Hypothalamus (tissue), 51 donors: Measurements from ENCODE around the gene EPHA6.
"Not testable (repeated sequence)": the region's sequence is repeated elsewhere in the genome, so short reads cannot be mapped to it uniquely, and the experiment has no call there.

Source experiments
- DNase-seq, 51 donors: peaks; one replicate each; lab custom pipeline; 2025; lab: John Stamatoyannopoulos, UW

EPHA6 gene

DNA sequence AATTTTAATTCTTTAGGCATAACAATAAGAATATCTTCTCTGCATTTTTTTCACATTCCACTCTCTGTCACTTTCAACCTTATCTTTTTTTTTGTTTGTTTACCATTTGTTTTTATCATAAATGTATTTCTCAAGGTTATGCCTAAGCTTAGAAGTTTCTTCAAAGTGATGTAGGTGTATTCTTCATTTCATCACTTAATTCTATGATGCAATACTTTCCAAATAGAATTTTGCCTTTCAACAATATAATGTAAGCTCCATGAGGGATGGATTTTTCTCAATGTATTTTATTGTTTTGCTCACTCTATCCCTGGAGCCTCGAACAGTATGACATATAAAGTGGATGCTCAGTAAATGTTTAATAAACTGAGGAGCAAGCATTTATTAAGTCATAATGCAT, 444.9 kb downstream of the EPHA6 start:
- DNase-seq = no peak

GRCh38 chr3:97264180-97264579, 449.8 kb downstream of the EPHA6 start:
- DNase-seq = no peak

- DNase-seq = no peak
These were observed 451.0 kb downstream of the EPHA6 start for GRCh38 chr3:97265237-97266005.

GRCh38 chr3:97269202-97269601, 454.8 kb downstream of the EPHA6 start:
- DNase-seq = no peak

DNA sequence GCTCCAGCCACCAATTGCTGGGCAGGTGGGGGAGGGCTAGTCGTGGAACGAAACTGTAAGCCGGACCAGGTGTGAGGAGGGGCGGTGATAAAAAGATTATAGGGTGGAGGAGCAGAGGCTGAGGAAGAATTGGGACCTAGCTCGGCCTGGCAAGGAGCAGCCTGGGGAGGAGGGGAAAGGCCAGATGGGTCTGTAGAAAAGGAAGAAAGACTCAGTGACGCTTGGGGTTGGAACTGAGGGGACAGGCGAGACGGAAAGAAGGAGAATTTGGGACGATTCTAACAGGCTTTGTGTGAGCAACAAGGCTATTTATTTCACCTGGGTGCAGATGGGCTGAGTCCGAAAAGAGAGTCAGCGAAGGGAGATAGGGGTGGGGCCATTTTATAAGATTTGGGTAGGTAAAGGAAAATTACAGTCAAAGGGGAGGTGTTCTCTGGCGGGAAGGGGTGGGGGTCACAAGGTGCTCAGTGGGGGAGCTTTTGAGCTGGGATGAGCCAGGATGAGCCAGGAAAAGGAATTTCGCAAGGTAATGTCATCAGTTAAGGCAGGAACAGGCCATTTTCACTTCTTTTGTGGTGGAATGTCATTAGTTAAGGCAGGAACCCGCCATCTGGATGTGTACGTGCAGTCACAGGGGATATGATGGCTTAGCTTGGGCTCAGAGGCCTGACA, 462.6 kb downstream of the EPHA6 start:
- DNase-seq = not testable (repeated sequence)

- no peak for DNase-seq
These were observed 463.3 kb downstream of the EPHA6 start for GRCh38 chr3:97277708-97278107.

GRCh38 chr3:97278506-97278905, 464.1 kb downstream of the EPHA6 start:
- no peak for DNase-seq

DNA sequence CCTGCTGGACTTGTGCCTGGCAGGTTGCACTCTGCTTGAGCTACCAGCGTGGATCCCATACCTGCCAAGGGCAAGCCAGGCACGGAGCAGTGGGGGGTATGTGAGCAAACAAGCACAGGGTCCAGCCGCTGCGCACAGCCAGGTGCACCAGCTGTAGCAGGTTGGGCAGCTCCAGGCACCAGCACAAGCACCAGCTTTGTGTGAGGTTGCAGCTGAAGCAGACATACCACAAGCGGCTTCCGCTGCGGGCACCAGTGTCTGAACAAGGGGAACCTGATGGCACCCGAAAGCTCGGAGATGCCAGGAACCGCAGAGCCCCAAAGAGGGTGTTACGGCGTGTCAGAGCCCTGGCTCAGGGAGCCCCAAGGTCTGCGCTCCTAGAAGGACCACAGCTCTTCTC, 477.5 kb downstream of the EPHA6 start:
- DNase-seq = no peak

- DNase-seq = no peak
These were observed 479.3 kb downstream of the EPHA6 start for GRCh38 chr3:97293596-97294131.

GRCh38 chr3:97297032-97297431, 482.6 kb downstream of the EPHA6 start:
- no peak for DNase-seq

GRCh38 chr3:97301114-97301513, 486.7 kb downstream of the EPHA6 start:
- no peak for DNase-seq

GRCh38 chr3:97306226-97306625, 491.8 kb downstream of the EPHA6 start:
- DNase-seq = no peak

- no peak for DNase-seq
These were observed 524.0 kb downstream of the EPHA6 start for GRCh38 chr3:97338375-97338774.

- no peak for DNase-seq
These were observed 526.5 kb downstream of the EPHA6 start for GRCh38 chr3:97340940-97341339.

DNA sequence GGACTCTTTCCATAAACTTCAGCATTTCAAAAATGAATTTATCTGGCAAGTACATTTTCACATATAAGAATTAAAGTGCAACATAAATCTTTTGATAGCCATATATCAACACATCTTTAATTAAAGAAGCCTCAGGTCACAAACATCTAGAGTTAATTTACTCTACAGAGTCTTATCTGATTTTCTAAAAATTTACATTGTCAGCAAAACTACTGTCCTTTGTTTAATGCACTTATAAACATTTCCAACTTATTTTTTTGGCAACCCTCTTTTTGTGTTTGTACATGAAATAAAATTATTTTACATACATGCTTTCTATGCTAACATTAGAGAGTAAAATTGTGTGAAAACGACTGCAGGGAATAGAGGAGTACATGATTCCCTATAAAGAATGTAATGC, 533.4 kb downstream of the EPHA6 start:
- DNase-seq = no peak

GRCh38 chr3:97350971-97351370, 536.6 kb downstream of the EPHA6 start:
- no peak for DNase-seq

- DNase-seq = no peak
These were observed 538.8 kb downstream of the EPHA6 start for GRCh38 chr3:97353176-97353575.

- DNase-seq = no peak
These were observed 545.6 kb downstream of the EPHA6 start for GRCh38 chr3:97359977-97360376.

- no peak for DNase-seq
These were observed 546.4 kb downstream of the EPHA6 start for GRCh38 chr3:97360804-97361203.

GRCh38 chr3:97384583-97384982, 570.2 kb downstream of the EPHA6 start:
- no peak for DNase-seq

DNA sequence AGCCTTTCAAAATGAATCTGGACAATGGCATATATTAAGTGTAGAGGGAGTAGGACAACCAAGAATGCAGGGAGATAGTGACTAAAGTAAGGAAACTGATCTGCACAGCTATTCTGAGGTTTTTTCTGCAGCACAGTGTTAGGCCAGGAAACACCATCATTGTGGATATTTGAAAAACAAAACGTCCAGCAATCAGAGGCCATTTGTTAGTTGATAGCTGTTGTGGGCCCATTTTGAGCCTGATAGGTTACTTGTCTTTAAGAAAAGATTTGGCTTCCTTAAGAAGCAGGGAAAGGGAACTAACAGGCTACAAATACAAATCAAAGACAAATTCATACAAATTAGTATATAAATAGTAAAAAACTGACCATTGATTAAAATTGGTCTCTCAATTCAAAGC, 574.4 kb downstream of the EPHA6 start:
- no peak for DNase-seq

- no peak for DNase-seq
These were observed 575.5 kb downstream of the EPHA6 start for GRCh38 chr3:97389936-97390335.
